IMR-90 (cell line): Measurements from ENCODE around the gene USP54. TPM values are rescaled to one million over a fixed set of nuclear protein-coding genes. Genes with fewer than 3 reads are reported as not detected.

Experiments used
- ATAC-seq: fragments of 200-7000 bp; cut with Tn5 transposase; 2 replicates; pipeline ENCODE4 v1.9.1; 2020; ENCODE audit warnings: low read depth, mild to moderate bottlenecking, moderate library complexity
- BruUV-seq: library from RNA; stranded (reverse); fragments of 400-500 nt; replicated peaks from 2 replicates; lab custom pipeline; 2021; lab: Mats Ljungman, UMichigan
- CTCF ChIA-PET: fragments of 300-600 bp; formaldehyde crosslinking; extraction: SDS; loops from one replicate; lab custom pipeline; 2021; ENCODE audit warnings: antibody characterized with exemption; lab: Yijun Ruan, JAX
- POLR2A ChIA-PET: fragments of 300-600 bp; sonication (Branson Sonifier 250); formaldehyde crosslinking; loops from one replicate; lab custom pipeline; 2022; ENCODE audit warnings: antibody characterized with exemption; ENCODE audit not compliant: unreplicated experiment; lab: Charles Lee
- DNase-seq: peaks from one replicate; pipeline ENCODE4 v3.0.0; 2013
- H2AFZ ChIP-seq: replicated peaks from 2 replicates; pipeline ENCODE3; 2013; ENCODE audit warnings: low read length, mild to moderate bottlenecking; ENCODE audit not compliant: poor library complexity
- H2AK5ac ChIP-seq: 2 replicates; pipeline ENCODE4 v1.6.1; 2013; ENCODE audit warnings: low read depth, low read length, inconsistent platforms
- H2AK9ac ChIP-seq: replicated peaks from 2 replicates; pipeline ENCODE3; 2013; ENCODE audit warnings: mild to moderate bottlenecking, low read depth, low read length, moderate library complexity; ENCODE audit not compliant: poor library complexity
- H2BK120ac ChIP-seq: 2 replicates; pipeline ENCODE4 v1.6.1; 2013; ENCODE audit warnings: low read depth, low read length, inconsistent platforms
- H2BK15ac ChIP-seq: 3 replicates; pipeline ENCODE4 v1.6.1; 2013; ENCODE audit warnings: low read depth, low read length, inconsistent platforms
- H2BK20ac ChIP-seq: 2 replicates; pipeline ENCODE4 v1.6.1; 2013; ENCODE audit warnings: low read depth, mild to moderate bottlenecking, inconsistent platforms, low read length, moderate library complexity
- H2BK5ac ChIP-seq: 2 replicates; pipeline ENCODE4 v1.6.1; 2013; ENCODE audit warnings: mild to moderate bottlenecking, low read depth, low read length, inconsistent platforms; ENCODE audit not compliant: poor library complexity, severe bottlenecking
- H3K14ac ChIP-seq: replicated peaks from 2 replicates; pipeline ENCODE4 v1.6.1; 2013; ENCODE audit warnings: low read depth, low read length, inconsistent platforms
- H3K18ac ChIP-seq: 2 replicates; pipeline ENCODE4 v1.6.1; 2013; ENCODE audit warnings: low read depth, low read length, control low read depth
- H3K23ac ChIP-seq: 2 replicates; pipeline ENCODE4 v1.6.1; 2013; ENCODE audit warnings: low read depth, low read length, inconsistent platforms
- H3K27ac ChIP-seq: 2 replicates; pipeline ENCODE4 v1.5.1; 2013; ENCODE audit warnings: mild to moderate bottlenecking, control low read depth, low read length; ENCODE audit not compliant: insufficient read depth
- H3K27me3 ChIP-seq: 2 replicates; pipeline ENCODE4 v1.6.1; 2013; ENCODE audit warnings: low read length; ENCODE audit not compliant: control insufficient read depth, insufficient read depth
- H3K36me3 ChIP-seq: 2 replicates; pipeline ENCODE4 v1.6.1; 2013; ENCODE audit warnings: low read length, mixed read lengths; ENCODE audit not compliant: control insufficient read depth, insufficient read depth
- H3K4ac ChIP-seq: 2 replicates; pipeline ENCODE4 v1.6.1; 2013; ENCODE audit warnings: low read depth, low read length, inconsistent platforms
- H3K4me1 ChIP-seq: 2 replicates; pipeline ENCODE4 v1.6.1; 2013; ENCODE audit warnings: low read length, mixed read lengths; ENCODE audit not compliant: control insufficient read depth, insufficient read depth
- H3K4me2 ChIP-seq: 2 replicates; pipeline ENCODE4 v1.6.1; 2013; ENCODE audit warnings: low read depth, mild to moderate bottlenecking, control low read depth, low read length, moderate library complexity
- H3K4me3 ChIP-seq: 2 replicates; pipeline ENCODE4 v1.5.1; 2013; ENCODE audit warnings: low read depth, mild to moderate bottlenecking, control low read depth, low read length, moderate library complexity; ENCODE audit not compliant: insufficient read depth
- H3K56ac ChIP-seq: 2 replicates; pipeline ENCODE4 v1.6.1; 2013; ENCODE audit warnings: low read length, inconsistent platforms; ENCODE audit not compliant: insufficient read depth; ENCODE audit errors: extremely low read depth
- H3K79me1 ChIP-seq, 2 experiments: 2 replicates each; pipeline ENCODE4 v1.6.1; 2013; ENCODE audit warnings: low read length in 2 of 2, inconsistent platforms in 1 of 2, low read depth in 1 of 2
- H3K9ac ChIP-seq: 2 replicates; pipeline ENCODE4 v1.6.1; 2013; ENCODE audit warnings: low read depth, low read length, control low read depth
- H3K9me1 ChIP-seq: 2 replicates; pipeline ENCODE4 v1.6.1; 2013; ENCODE audit warnings: low read length, inconsistent platforms; ENCODE audit not compliant: insufficient read depth
- H3K9me3 ChIP-seq: 2 replicates; pipeline ENCODE4 v1.6.1; 2013; ENCODE audit warnings: low read length; ENCODE audit not compliant: control insufficient read depth, insufficient read depth
- H4K20me1 ChIP-seq: 2 replicates; pipeline ENCODE4 v1.6.1; 2013; ENCODE audit warnings: low read length, inconsistent platforms; ENCODE audit not compliant: insufficient read depth
- H4K5ac ChIP-seq: 2 replicates; pipeline ENCODE4 v1.6.1; 2013; ENCODE audit warnings: mild to moderate bottlenecking, low read depth, low read length, control low read depth
- H4K8ac ChIP-seq, 2 experiments: 2 replicates each; pipeline ENCODE4 v1.6.1; 2013; ENCODE audit warnings: low read depth in 2 of 2, low read length in 2 of 2, control low read depth in 1 of 2, inconsistent platforms in 1 of 2
- H4K91ac ChIP-seq: 2 replicates; pipeline ENCODE4 v1.6.1; 2013; ENCODE audit warnings: low read depth, low read length, inconsistent platforms; ENCODE audit not compliant: insufficient read depth
- BHLHE40 ChIP-seq: fragments of 150-350 bp; IDR thresholded peaks from 2 replicates; pipeline ENCODE4 v1.6.1; 2016; ENCODE audit warnings: mild to moderate bottlenecking, low read depth, low read length
- CEBPB ChIP-seq: IDR thresholded peaks from 2 replicates; pipeline ENCODE4 v1.6.1; 2012; ENCODE audit warnings: low read depth, low read length, improper control_type of control experiment
- CTCF ChIP-seq: conservative IDR thresholded peaks from 2 replicates; pipeline ENCODE4 v1.5.1; 2012; ENCODE audit warnings: mild to moderate bottlenecking, low read depth, low read length, improper control_type of control experiment
- ELK1 ChIP-seq: fragments of 150-350 bp; IDR thresholded peaks from 2 replicates; pipeline ENCODE4 v1.6.1; 2016; ENCODE audit warnings: low read depth, mild to moderate bottlenecking, low read length, moderate library complexity, borderline replicate concordance
- MAFK ChIP-seq: IDR thresholded peaks from 2 replicates; pipeline ENCODE4 v1.6.1; 2012; ENCODE audit warnings: low read depth, low read length, improper control_type of control experiment
- MAZ ChIP-seq: IDR thresholded peaks from 2 replicates; pipeline ENCODE4 v1.6.1; 2012; ENCODE audit warnings: low read depth, mild to moderate bottlenecking, low read length, improper control_type of control experiment, moderate library complexity, borderline replicate concordance
- MXI1 ChIP-seq: IDR thresholded peaks from 2 replicates; pipeline ENCODE4 v1.6.1; 2012; ENCODE audit warnings: low read depth, mild to moderate bottlenecking, low read length, moderate library complexity, borderline replicate concordance
- NFE2L2 ChIP-seq: fragments of 150-350 bp; IDR thresholded peaks from 2 replicates; pipeline ENCODE4 v1.6.1; 2016; ENCODE audit warnings: low read depth, mild to moderate bottlenecking, low read length
- POLR2A ChIP-seq: IDR thresholded peaks from 2 replicates; pipeline ENCODE4 v1.6.1; 2012; ENCODE audit warnings: mild to moderate bottlenecking, low read depth, low read length
- RAD21 ChIP-seq: IDR thresholded peaks from 2 replicates; pipeline ENCODE4 v1.6.1; 2012; ENCODE audit warnings: low read length, improper control_type of control experiment
- RCOR1 ChIP-seq: IDR thresholded peaks from 2 replicates; pipeline ENCODE4 v1.6.1; 2012; ENCODE audit warnings: mild to moderate bottlenecking, low read length, improper control_type of control experiment; ENCODE audit not compliant: insufficient replicate concordance
- RFX5 ChIP-seq: IDR thresholded peaks from 2 replicates; pipeline ENCODE4 v1.8.0; 2012; ENCODE audit warnings: low read depth, mild to moderate bottlenecking, low read length, moderate library complexity
- SMC3 ChIP-seq: fragments of 150-350 bp; IDR thresholded peaks from 2 replicates; pipeline ENCODE4 v1.6.1; 2016; ENCODE audit warnings: low read depth, mild to moderate bottlenecking, antibody characterized with exemption, low read length, moderate library complexity
- USF2 ChIP-seq: fragments of 150-350 bp; IDR thresholded peaks from 2 replicates; pipeline ENCODE4 v1.6.1; 2017; ENCODE audit warnings: mild to moderate bottlenecking, antibody characterized with exemption, low read length, low read depth
- WGBS, 2 experiments: methylation state at CpG; one replicate each; pipeline versions ENCODE4 v1.1.5 to v1.1.7; 2013; ENCODE audit warnings: missing lambda C conversion rate in 2 of 2; ENCODE audit not compliant: insufficient read length in 1 of 2; ENCODE audit errors: extremely low coverage in 2 of 2; 5-methylcytosine and 5-hydroxymethylcytosine counted together
- dilution Hi-C: fragments of 300-500 bp; cut with HindIII; formaldehyde crosslinking; loops from one replicate; pipeline ENCODE4 v1.14.3; 2018; ENCODE audit warnings: low sequenced_read_pairs; ENCODE audit not compliant: unreplicated experiment
- in situ Hi-C: fragments of 300-500 bp; cut with MboI; formaldehyde crosslinking; loops from 3 replicates; pipeline ENCODE4 v1.14.3; 2019; ENCODE audit warnings: low sequenced_read_pairs, inconsistent platforms, mixed read lengths
- intact Hi-C: fragments of 100-400 bp; cut with micrococcal nuclease; formaldehyde crosslinking; loops from 2 replicates; pipeline ENCODE4 v1.10.0; 2022
- polyA plus RNA-seq, 3 experiments: library from polyadenylated mRNA; depleted of rRNA; stranded (reverse); fragments of >200 nt; gene quantifications; 2 replicates each; pipeline ENCODE4 v1.2.3, GENCODE V29; 2012; ENCODE audit warnings: low replicate concordance in 1 of 3
- total RNA-seq: library from RNA; depleted of rRNA; stranded (reverse); fragments of >200 nt; gene quantifications from 2 replicates; pipeline ENCODE4 v1.2.3, GENCODE V29; 2012

The USP54 gene
- total and polyA plus RNA-seq, 2 of the 4 experiments (the other 2 are of a cell fraction): 4.0 to 7.9 TPM

GRCh38 chr10:73529089-73529832 lies 61.9 kb downstream of the USP54 start:
- no CpG with 5 or more reads among the region's 5 CpGs for WGBS, 2 experiments
- peak; percentile 81 for DNase-seq

More at GRCh38 chr10:73529089-73529832, 61.9 kb downstream of the USP54 start:
- Histone ChIP-seq H2AFZ (no peak overlapping the region), H3K9me1 (no peaks in the 10 kb centered on the region), H3K79me1 (no peaks in the 10 kb centered on the region), H3K4me3 (no peak overlapping the region), H2BK20ac (no peak overlapping the region), H3K18ac (no peak overlapping the region), H4K5ac (no peak overlapping the region), H3K23ac (no peak overlapping the region), H3K4ac (no peak overlapping the region), H3K4me2 (no peak overlapping the region), H3K27ac (no peak overlapping the region), H3K14ac (no peak overlapping the region), H3K27me3 (no peaks in the 10 kb centered on the region), H2AK5ac (no peak overlapping the region; the same call in 1 of the 2 replicates), H3K4me1 (no peaks in the 10 kb centered on the region), H2AK9ac (no peak overlapping the region), H3K9ac (no peak overlapping the region), H3K9me3 (no peaks in the 10 kb centered on the region), H4K8ac (no peak overlapping the region), H2BK15ac (no peak overlapping the region), H2BK120ac (no peak overlapping the region), H3K36me3 (no peaks in the 10 kb centered on the region; the same call in 1 of the 2 replicates), H4K91ac (no peak overlapping the region), H2BK5ac (no peak overlapping the region), H3K56ac (no peak overlapping the region), H4K20me1 (no peaks in the 10 kb centered on the region)
- peak; percentile 96 for ATAC-seq
- TF ChIP-seq RCOR1 (no peak), MAFK (no peak), MXI1 (no peak), POLR2A (0 out of 2 replicates have a peak, but pooled peaks have one; percentile 51), MAZ (no peak), RFX5 (no peak), BHLHE40 (no peak), NFE2L2 (no peak), SMC3 (peak; percentile 98), USF2 (no peak), ELK1 (no peak), CEBPB (no peak), CTCF (peak; percentile 91), RAD21 (peak; percentile 95)
- intact Hi-C loops: loop anchor here (1.0 to 10.0 kb wide), 3 partner anchors 96 to 216 kb away; partner anchors contain the start of gene SEC24C
- POLR2A ChIA-PET: no interaction called here
- BruUV-seq: no TSS peak
- in situ Hi-C loops: loop anchor here (5.0 kb wide), 1 partner anchor 113 kb away; the partner anchor contains the start of gene MYOZ1
- CTCF ChIA-PET: interaction anchor here (0.6 to 1.2 kb wide), 3 partner anchors 12 to 114 kb away, joined by 3 to 7 read pairs (median 4); no protein-coding TSS in a partner anchor
- dilution Hi-C loops: no loop called here
